IgD-negative memory B cell (primary cell): ENCODE measurements around the gene HOXB7. TPM values are rescaled to one million over a fixed set of nuclear protein-coding genes. Genes with fewer than 3 reads are reported as not detected.
A peak's percentile ranks its signal among the peaks of the same experiment; 100 is the strongest.

Experiments
- H3K27ac Mint-ChIP-seq, 3 donors: one replicate each; pipeline ENCODE4 v1.8.0; 2020 to 2022; ENCODE audit warnings: mild to moderate bottlenecking in 3 of 3, mixed read lengths in 3 of 3, moderate library complexity in 1 of 3
- H3K27me3 Mint-ChIP-seq: one replicate; pipeline ENCODE4 v1.8.0; 2021; ENCODE audit warnings: mixed read lengths
- H3K36me3 Mint-ChIP-seq: one replicate; pipeline ENCODE4 v1.8.0; 2020; ENCODE audit warnings: mild to moderate bottlenecking, mixed read lengths
- H3K4me1 Mint-ChIP-seq, 3 donors: one replicate each; pipeline ENCODE4 v1.8.0; 2020 to 2022; ENCODE audit warnings: mixed read lengths in 3 of 3, mild to moderate bottlenecking in 1 of 3
- H3K4me3 Mint-ChIP-seq, 4 donors: one replicate each; pipeline ENCODE4 v1.8.0; 2020 to 2022; ENCODE audit warnings: mild to moderate bottlenecking in 4 of 4, mixed read lengths in 4 of 4, moderate library complexity in 3 of 4
- H3K9me3 Mint-ChIP-seq, 3 donors: one replicate each; pipeline ENCODE4 v1.8.0; 2020 to 2021; ENCODE audit warnings: mixed read lengths in 3 of 3, mild to moderate bottlenecking in 1 of 3
- polyA plus RNA-seq: library from polyadenylated mRNA; unstranded; fragments of 300-500 nt; fragmentation: Illumina TruSeq; gene quantifications from one replicate; pipeline ENCODE4 v1.2.3, GENCODE V29; 2021

The HOXB7 gene
- polyA plus RNA-seq, 1 donor from 2014 or later: not detected

DNA sequence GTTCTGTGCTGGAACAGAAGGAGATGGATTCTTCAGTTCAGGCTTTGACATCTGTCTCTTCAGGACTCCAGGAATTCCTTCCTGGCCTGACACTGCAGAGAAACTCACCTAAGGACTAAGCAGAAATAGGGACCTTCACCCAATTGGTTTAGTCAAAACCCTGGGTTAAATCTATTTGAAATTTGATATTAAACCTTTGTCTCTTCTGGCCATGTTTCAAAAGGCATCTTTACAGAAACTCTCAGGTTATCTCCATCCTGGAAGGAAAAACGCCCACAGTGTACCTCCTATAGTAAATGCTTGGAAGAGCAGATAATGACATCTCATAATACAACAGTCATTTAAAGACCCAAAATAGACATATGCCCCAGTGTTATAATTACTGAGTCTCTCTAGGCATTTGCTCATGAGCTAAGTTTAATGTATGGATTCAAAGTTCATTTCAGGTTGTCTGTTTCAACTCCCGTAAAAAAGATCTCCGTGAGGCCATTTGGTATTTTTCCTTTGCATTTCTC lies 27.1 kb downstream of the HOXB7 start:
- Mint-ChIP-seq H3K4me1 (peaks cover 26 to 59% (median 28%) of the 10 kb centered on the region in 3 donors), H3K9me3 (no peaks in the 10 kb centered on the region), H3K27me3 (peaks cover 86% of the 10 kb centered on the region), H3K36me3 (no peaks in the 10 kb centered on the region), H3K27ac (peak overlapping the region in 1 of 3 donors; percentile 92), H3K4me3 (peak overlapping the region in 3 of 4 donors; percentile 1 to 93 (median 2))

GRCh38 chr17:48582750-48583069 lies 28.1 kb downstream of the HOXB7 start:
- Mint-ChIP-seq H3K9me3 (no peaks in the 10 kb centered on the region), H3K36me3 (no peaks in the 10 kb centered on the region), H3K4me3 (peak overlapping the region in 3 of 4 donors; percentile 51 to 93 (median 67)), H3K27me3 (peaks cover 79% of the 10 kb centered on the region), H3K4me1 (peaks cover 28 to 61% (median 30%) of the 10 kb centered on the region in 3 donors), H3K27ac (peak overlapping the region in 2 of 3 donors; percentile 87 to 92)

- Mint-ChIP-seq H3K36me3 (no peaks in the 10 kb centered on the region), H3K4me3 (peak overlapping the region; percentile 68 to 93 (median 78)), H3K27me3 (peaks cover 63% of the 10 kb centered on the region), H3K9me3 (no peaks in the 10 kb centered on the region), H3K27ac (peak overlapping the region; percentile 86 to 92 (median 89)), H3K4me1 (peaks cover 19 to 43% (median 26%) of the 10 kb centered on the region in 3 donors)
Observed at GRCh38 chr17:48579760-48580554, 30.9 kb downstream of the HOXB7 start.

DNA sequence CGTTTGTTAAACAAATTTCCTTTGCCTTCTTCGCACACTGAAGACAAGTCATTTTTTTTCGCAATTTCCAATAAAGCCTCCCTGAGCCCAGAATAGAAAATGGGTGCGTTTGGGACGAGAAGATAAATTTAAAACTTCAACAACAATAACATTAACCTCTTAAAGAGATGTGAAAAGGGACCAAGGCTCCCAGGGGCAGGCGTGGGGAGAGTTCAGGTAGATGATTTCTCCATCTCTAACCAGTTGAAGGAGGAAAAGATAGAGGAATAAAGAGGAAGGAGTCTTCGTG lies 31.4 kb downstream of the HOXB7 start:
- Mint-ChIP-seq H3K36me3 (no peaks in the 10 kb centered on the region), H3K4me1 (peaks cover 19 to 42% (median 26%) of the 10 kb centered on the region in 3 donors), H3K27ac (peak overlapping the region; percentile 83 to 92 (median 86)), H3K4me3 (peak overlapping the region in 3 of 4 donors; percentile 86 to 96 (median 93)), H3K9me3 (no peaks in the 10 kb centered on the region), H3K27me3 (peaks cover 61% of the 10 kb centered on the region)

DNA sequence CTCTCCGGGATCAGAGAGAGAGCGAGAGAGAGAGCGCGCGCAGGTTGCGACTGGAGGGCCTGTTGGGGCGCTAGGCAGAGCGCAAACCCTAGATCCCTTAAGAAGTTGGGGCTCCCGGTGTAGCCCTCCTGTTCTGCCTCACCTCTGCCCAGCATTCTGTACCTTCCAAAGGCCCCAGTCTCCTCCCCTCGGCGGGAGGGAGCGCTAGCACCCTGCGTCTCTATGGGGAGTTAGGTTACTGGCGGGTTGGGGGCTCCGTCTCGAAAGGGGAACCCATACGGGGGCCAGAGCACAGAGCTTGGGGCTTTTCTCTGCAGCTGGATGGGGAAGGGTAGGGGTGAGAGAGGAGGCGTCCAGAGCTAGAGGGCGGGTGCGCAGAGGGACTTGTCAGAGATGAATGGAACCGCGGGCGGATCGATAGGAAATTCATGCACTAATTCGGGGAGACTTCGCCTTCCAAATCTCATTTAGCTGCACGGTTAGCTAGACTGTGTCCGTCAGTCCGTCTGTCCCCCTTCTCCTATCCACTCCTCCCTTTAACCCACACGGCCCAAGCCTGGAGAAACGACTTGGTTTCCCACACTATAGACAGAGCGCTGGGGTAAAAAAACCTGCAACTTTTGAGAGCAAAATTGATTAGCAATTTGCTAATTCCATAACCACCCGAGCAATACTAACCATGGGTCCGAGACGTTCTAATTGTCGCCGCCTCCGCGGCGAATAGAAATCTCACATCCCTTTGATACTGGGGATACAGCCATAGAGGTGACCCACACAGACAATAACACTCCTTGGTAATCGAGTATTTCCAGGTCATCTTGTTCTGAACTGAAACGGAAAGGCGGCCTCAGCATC lies 32.0 kb downstream of the HOXB7 start:
- peak overlapping the region; percentile 86 to 99 (median 94) for H3K4me3 Mint-ChIP-seq

GRCh38 chr17:48577946-48578615 lies 32.7 kb downstream of the HOXB7 start, which contains the start of gene HOXB4:
TSS of gene HOXB4 (minus strand) at chr17:48578350. CDS start at chr17:48578319, 31 bp downstream.
- H3K27ac Mint-ChIP-seq: peak within 1 kb of the TSS; percentile 83 to 93 (median 92)
- H3K27me3 Mint-ChIP-seq: peaks cover 51% of the 10 kb centered on the region
- H3K36me3 Mint-ChIP-seq: no peaks in the 10 kb centered on the region
- H3K4me3 Mint-ChIP-seq: peak within 1 kb of the TSS; percentile 86 to 99 (median 94)
- no peaks in the 10 kb centered on the region for H3K9me3 Mint-ChIP-seq
- peaks cover 19 to 36% (median 26%) of the 10 kb centered on the region in 3 donors for H3K4me1 Mint-ChIP-seq

More for the DNA sequence above, 32.0 kb downstream of the HOXB7 start:
- Mint-ChIP-seq H3K36me3 (no peaks in the 10 kb centered on the region), H3K4me1 (peaks cover 19 to 39% (median 26%) of the 10 kb centered on the region in 3 donors), H3K9me3 (no peaks in the 10 kb centered on the region), H3K27ac (peak overlapping the region; percentile 83 to 93 (median 92)), H3K27me3 (peaks cover 55% of the 10 kb centered on the region)

DNA sequence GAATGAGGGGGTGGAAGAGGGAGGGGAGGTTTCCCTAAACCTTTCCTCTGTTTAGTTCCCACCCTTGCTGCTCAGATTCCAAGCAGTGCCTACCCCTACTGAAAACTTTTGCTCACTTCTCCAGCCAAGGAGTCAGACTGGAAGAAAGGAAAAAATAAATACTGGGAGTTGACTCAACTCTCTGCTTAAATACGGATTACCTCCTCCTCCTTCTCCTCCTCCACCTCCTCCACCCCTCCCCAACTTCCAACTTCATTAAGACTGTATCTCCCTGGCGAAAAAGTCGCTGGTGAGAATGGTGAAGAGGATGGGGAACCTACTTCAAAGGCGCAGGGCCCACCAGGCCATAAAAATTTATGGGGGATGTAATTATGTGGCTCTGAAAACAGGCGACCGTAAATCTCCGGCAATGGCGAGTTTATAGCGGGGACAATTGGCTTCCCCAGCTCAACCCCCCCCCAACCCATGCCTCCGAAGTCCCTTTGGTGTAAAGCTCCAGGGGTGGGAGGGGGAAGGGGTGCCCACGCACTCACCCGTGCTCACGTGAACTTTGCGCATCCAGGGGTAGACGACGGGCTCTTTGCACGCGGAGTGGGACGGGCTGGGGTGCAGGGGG lies 33.4 kb downstream of the HOXB7 start:
- Mint-ChIP-seq H3K9me3 (no peaks in the 10 kb centered on the region), H3K27me3 (peaks cover 46% of the 10 kb centered on the region), H3K36me3 (no peaks in the 10 kb centered on the region), H3K4me3 (peak overlapping the region; percentile 77 to 90 (median 88)), H3K4me1 (peaks cover 17 to 33% (median 24%) of the 10 kb centered on the region in 3 donors), H3K27ac (peak overlapping the region in 1 of 3 donors; percentile 87)

- Mint-ChIP-seq H3K9me3 (no peaks in the 10 kb centered on the region), H3K36me3 (no peaks in the 10 kb centered on the region), H3K4me3 (peak overlapping the region; percentile 77 to 90 (median 88)), H3K27me3 (peaks cover 39% of the 10 kb centered on the region), H3K4me1 (peaks cover 15 to 29% (median 22%) of the 10 kb centered on the region in 3 donors), H3K27ac (peak overlapping the region in 1 of 3 donors; percentile 87)
Observed at GRCh38 chr17:48576479-48577309, 34.1 kb downstream of the HOXB7 start.

- H3K9me3 Mint-ChIP-seq: no peaks in the 10 kb centered on the region
- H3K4me3 Mint-ChIP-seq: peak overlapping the region in 3 of 4 donors; percentile 53 to 76 (median 61)
- H3K4me1 Mint-ChIP-seq: peaks cover 15 to 22% (median 22%) of the 10 kb centered on the region in 3 donors
- no peaks in the 10 kb centered on the region for H3K36me3 Mint-ChIP-seq
- H3K27me3 Mint-ChIP-seq: peaks cover 32% of the 10 kb centered on the region
- peak overlapping the region in 1 of 3 donors; percentile 29 for H3K27ac Mint-ChIP-seq
Observed at GRCh38 chr17:48575673-48576478, 34.9 kb downstream of the HOXB7 start.

DNA sequence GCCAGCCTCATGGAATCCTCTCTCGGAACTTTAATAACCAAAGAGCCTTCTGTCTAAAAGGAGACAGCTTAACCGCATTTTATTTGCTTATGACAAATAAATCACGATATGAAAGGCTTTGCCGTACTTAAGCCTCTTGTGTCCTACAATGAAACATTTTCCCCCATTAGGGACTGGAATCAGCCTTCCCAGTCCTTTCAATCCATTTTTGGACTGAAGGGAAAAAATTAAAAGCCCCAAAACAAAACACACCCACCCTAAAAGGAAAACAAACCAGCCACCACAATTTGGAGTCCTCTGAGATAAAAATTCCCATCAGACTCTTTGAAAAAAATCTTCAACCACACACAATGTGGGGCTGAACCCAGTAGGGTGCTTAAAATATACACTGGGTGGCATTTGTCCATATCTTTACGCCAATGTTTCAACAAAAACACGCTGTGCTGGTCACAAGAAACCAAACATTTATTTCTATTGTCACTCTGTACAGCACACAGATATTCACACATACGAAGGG lies 35.7 kb downstream of the HOXB7 start:
- Mint-ChIP-seq H3K27me3 (peaks cover 28% of the 10 kb centered on the region), H3K36me3 (no peaks in the 10 kb centered on the region), H3K4me1 (peaks cover 15 to 20% (median 20%) of the 10 kb centered on the region in 3 donors), H3K27ac (no peak overlapping the region), H3K4me3 (peak overlapping the region in 2 of 4 donors; percentile 53 to 70), H3K9me3 (no peaks in the 10 kb centered on the region)

- no peaks in the 10 kb centered on the region for H3K36me3 Mint-ChIP-seq
- H3K27ac Mint-ChIP-seq: no peak overlapping the region
- H3K4me1 Mint-ChIP-seq: peaks cover 12 to 18% (median 14%) of the 10 kb centered on the region in 3 donors
- H3K9me3 Mint-ChIP-seq: no peaks in the 10 kb centered on the region
- H3K4me3 Mint-ChIP-seq: peak overlapping the region in 1 of 4 donors; percentile 53
- H3K27me3 Mint-ChIP-seq: peaks cover 25% of the 10 kb centered on the region
Observed at GRCh38 chr17:48574505-48575065, 36.2 kb downstream of the HOXB7 start.

- H3K4me3 Mint-ChIP-seq: peak overlapping the region in 1 of 4 donors; percentile 13
- H3K36me3 Mint-ChIP-seq: peaks cover 2% of the 10 kb centered on the region
- peaks cover 6% of the 10 kb centered on the region for H3K27me3 Mint-ChIP-seq
- peaks cover 0 to 7% (median 0%) of the 10 kb centered on the region in 3 donors for H3K4me1 Mint-ChIP-seq
- peaks cover 0 to 1% (median 0%) of the 10 kb centered on the region in 3 donors for H3K9me3 Mint-ChIP-seq
- H3K27ac Mint-ChIP-seq: peak overlapping the region in 1 of 3 donors; percentile 66
Observed at GRCh38 chr17:48571826-48572417, 38.9 kb downstream of the HOXB7 start.
